Transverse colon (tissue), 4 donors: Measurements from ENCODE around the gene CRABP1. TPM values are rescaled to one million over a fixed set of nuclear protein-coding genes. Genes with fewer than 3 reads are reported as not detected.

ENCODE experiments used
- DNase-seq: peaks from one replicate; pipeline ENCODE4 v3.0.0-alpha.2; 2019
- H3K27ac ChIP-seq, 4 donors: fragments of 200-600 bp; sonication (generic); 2 replicates each; pipeline ENCODE4 v1.5.1; 2016 to 2018; ENCODE audit warnings: inconsistent platforms in 4 of 4
- H3K27me3 ChIP-seq: fragments of 200-600 bp; sonication (generic); 2 replicates; pipeline ENCODE4 v1.5.1; 2017; ENCODE audit warnings: inconsistent platforms
- H3K36me3 ChIP-seq, 4 donors: fragments of 200-600 bp; sonication (generic); 2 replicates each; pipeline ENCODE4 v1.5.1; 2017 to 2019; ENCODE audit warnings: inconsistent platforms in 4 of 4
- H3K4me1 ChIP-seq, 4 donors: fragments of 200-600 bp; sonication (generic); 2 replicates each; pipeline ENCODE4 v1.5.1; 2017 to 2020; ENCODE audit warnings: inconsistent platforms in 4 of 4
- H3K4me3 ChIP-seq, 4 donors: fragments of 200-600 bp; sonication (generic); 1 replicate in 1 of 4; 2 replicates in 3 of 4; pipeline versions ENCODE4 v1.5.1 to v1.6.1; 2017 to 2019; ENCODE audit warnings: inconsistent platforms in 4 of 4
- H3K9me3 ChIP-seq, 2 donors: fragments of 200-600 bp; sonication (generic); 2 replicates each; pipeline ENCODE4 v1.5.1; 2017 to 2019; ENCODE audit warnings: inconsistent platforms in 2 of 2
- CTCF ChIP-seq, 5 experiments: fragments of 200-600 bp in 3 of 5; fragments of 450-650 bp in 2 of 5; sonication (generic) in 3 of 5; IDR thresholded peaks; 1 replicate in 2 of 5; 2 replicates in 3 of 5; pipeline ENCODE4 v1.5.1; 2016 to 2017; ENCODE audit warnings: antibody characterized with exemption in 5 of 5, inconsistent platforms in 3 of 5, mild to moderate bottlenecking in 2 of 5, moderate library complexity in 1 of 5
- EP300 ChIP-seq: sonication (generic); formaldehyde crosslinking; IDR thresholded peaks from one replicate; pipeline ENCODE4 v1.6.1; 2017; ENCODE audit warnings: antibody characterized with exemption, low read depth
- POLR2A ChIP-seq: fragments of 450-650 bp; IDR thresholded peaks from one replicate; pipeline ENCODE4 v1.6.1; 2016; ENCODE audit warnings: antibody characterized with exemption, mild to moderate bottlenecking, moderate library complexity
- POLR2AphosphoS5 ChIP-seq, 3 donors: sonication (generic); formaldehyde crosslinking; IDR thresholded peaks; one replicate each; pipeline ENCODE4 v1.6.1; 2016; ENCODE audit warnings: antibody characterized with exemption in 3 of 3
- WGBS, 2 donors: methylation state at CpG; one replicate each; pipeline ENCODE4 v1.1.5; 2018; ENCODE audit warnings: low coverage in 1 of 2; 5-methylcytosine and 5-hydroxymethylcytosine counted together
- in situ Hi-C, 4 donors: fragments of 200-750 bp; cut with MboI; loops; one replicate each; pipeline versions ENCODE4 v1.15.0 to v1.15.1; 2017; ENCODE audit warnings: low sequenced_read_pairs in 3 of 4, low pct_ligation_motif_present in 1 of 4, low pct_unique_long_range_greater_than_20kb in 1 of 4
- intact Hi-C: fragments of 100-400 bp; cut with DNase I; formaldehyde crosslinking; loops from one replicate; pipeline ENCODE4 v1.15.1; 2023; ENCODE audit warnings: low total_unique reads
- total RNA-seq, 4 donors: library from RNA; depleted of rRNA; stranded (reverse); fragments of >200 nt; gene quantifications; one replicate each; pipeline ENCODE4 v1.1.0, GENCODE V29; 2016

CRABP1 gene
- total RNA-seq, 4 donors from 2014 or later: 1.9 to 2.7 TPM; not detected in 2

GRCh38 chr15:78304216-78305066, 35.7 kb upstream of the CRABP1 start:
- Histone ChIP-seq H3K9me3 (no peaks in the 10 kb centered on the region), H3K36me3 (no peaks in the 10 kb centered on the region), H3K4me3 (no peak overlapping the region), H3K27me3 (peaks cover 15% of the 10 kb centered on the region), H3K4me1 (peaks cover 0 to 13% (median 3%) of the 10 kb centered on the region in 4 donors), H3K27ac (no peak overlapping the region)
- TF ChIP-seq CTCF (IDR thresholded peaks at IDR 0.05): no peak
- TF ChIP-seq EP300: no peak
- no peak for TF ChIP-seq POLR2AphosphoS5 (IDR thresholded peaks at IDR 0.05)
- TF ChIP-seq POLR2A: no peak
- DNase-seq: no peak
- in situ Hi-C loops: no loop called here
- intact Hi-C loops: loop anchor here (5.0 kb wide), 2 partner anchors 133 to 178 kb away; partner anchors contain the start of gene IREB2
- 85% methylated on average over 9 of the region's 9 CpGs; no CpG with 5 or more reads in 1 of the 2 donors for WGBS, 2 donors

- TF ChIP-seq CTCF (IDR thresholded peaks at IDR 0.05): no peak
- no peak for TF ChIP-seq POLR2AphosphoS5 (IDR thresholded peaks at IDR 0.05)
- TF ChIP-seq POLR2A: no peak
- TF ChIP-seq EP300: no peak
- Histone ChIP-seq H3K36me3 (no peaks in the 10 kb centered on the region), H3K27me3 (peaks cover 15% of the 10 kb centered on the region), H3K9me3 (no peaks in the 10 kb centered on the region), H3K4me3 (no peak overlapping the region), H3K4me1 (peaks cover 0 to 9% (median 0%) of the 10 kb centered on the region in 4 donors), H3K27ac (no peak overlapping the region)
- 76% methylated on average over 3 of the region's 3 CpGs; no CpG with 5 or more reads in 1 of the 2 donors for WGBS, 2 donors
- in situ Hi-C loops (no loop called here), intact Hi-C loops (loop anchor here (5.0 kb wide), 2 partner anchors 131 to 176 kb away; partner anchors contain the start of gene IREB2)
- DNase-seq: no peak
Observed at GRCh38 chr15:78306176-78306774, 33.9 kb upstream of the CRABP1 start.

- Histone ChIP-seq H3K36me3 (no peaks in the 10 kb centered on the region), H3K27ac (no peak overlapping the region), H3K4me1 (peaks cover 0 to 9% (median 0%) of the 10 kb centered on the region in 4 donors), H3K4me3 (no peak overlapping the region), H3K9me3 (no peaks in the 10 kb centered on the region), H3K27me3 (peaks cover 15% of the 10 kb centered on the region)
- TF ChIP-seq POLR2A: no peak
- TF ChIP-seq CTCF (IDR thresholded peaks at IDR 0.05): no peak
- TF ChIP-seq POLR2AphosphoS5 (IDR thresholded peaks at IDR 0.05): no peak
- no peak for TF ChIP-seq EP300
- intact Hi-C loops: loop anchor here (2.0 to 5.0 kb wide), 3 partner anchors 115 to 174 kb away; partner anchors contain the start of gene IREB2
- in situ Hi-C loops: no loop called here
- WGBS, 2 donors: 42 to 67% methylated on average over 1 to 6 of the region's 6 CpGs
- DNase-seq: no peak
Observed at GRCh38 chr15:78307976-78308375, 32.2 kb upstream of the CRABP1 start.

- Histone ChIP-seq H3K4me3 (no peak overlapping the region), H3K4me1 (peaks cover 0 to 9% (median 0%) of the 10 kb centered on the region in 4 donors), H3K36me3 (no peaks in the 10 kb centered on the region), H3K9me3 (no peaks in the 10 kb centered on the region), H3K27ac (no peak overlapping the region), H3K27me3 (peaks cover 15% of the 10 kb centered on the region)
- no peak for TF ChIP-seq EP300
- TF ChIP-seq CTCF (IDR thresholded peaks at IDR 0.05): peak; percentile 74 to 92 (median 86)
- intact Hi-C loops (loop anchor here (2.0 to 5.0 kb wide), 3 partner anchors 114 to 174 kb away; partner anchors contain the start of gene IREB2), in situ Hi-C loops (no loop called here)
- WGBS, 2 donors: 20 to 40% methylated on average over 2 to 9 of the region's 9 CpGs
- DNase-seq: peak; percentile 81
Observed at GRCh38 chr15:78308422-78309032, 31.6 kb upstream of the CRABP1 start.
